Measurements from ENCODE around the gene NSD2. TPM values are rescaled to one million over a fixed set of nuclear protein-coding genes. Genes with fewer than 3 reads are reported as not detected.
"Not testable (repeated sequence)": the region's sequence is repeated elsewhere in the genome, so short reads cannot be mapped to it uniquely, and the experiment has no call there.

Gene NSD2
- total RNA-seq, 6 experiments from 2014 or later = 11.4 to 19.4 (median 14.0) TPM

DNA sequence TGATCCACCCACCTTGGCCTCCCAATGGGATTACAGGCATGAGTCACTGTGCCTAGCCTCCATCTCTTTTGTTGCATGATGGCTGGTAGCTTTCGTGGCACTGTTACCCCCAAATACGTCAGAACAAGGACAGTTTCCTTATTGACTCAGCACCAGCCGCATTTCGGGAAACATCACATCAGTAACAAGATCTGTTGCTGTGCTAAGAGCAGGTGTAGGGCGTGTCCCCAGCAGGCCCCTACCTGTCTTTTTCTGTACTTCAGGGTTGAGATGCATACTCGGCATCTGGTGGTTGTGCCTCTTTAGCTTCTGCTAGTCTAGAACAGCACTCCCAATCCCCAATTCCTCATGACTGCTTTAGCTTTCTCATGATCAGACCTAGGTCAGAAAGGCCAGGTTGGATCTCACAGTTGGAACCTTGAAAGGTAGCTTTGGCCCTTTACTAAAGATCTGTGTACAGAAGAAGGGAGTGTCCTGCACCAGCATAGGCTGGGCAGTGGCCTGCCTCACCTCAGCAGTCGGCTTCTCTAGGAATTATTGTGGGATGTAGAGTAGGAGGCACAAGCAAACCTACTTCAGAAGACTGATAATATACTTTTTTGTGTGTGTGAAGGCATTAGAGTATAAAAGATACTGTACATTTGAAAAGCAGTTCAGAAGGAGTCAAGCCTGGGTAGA lies 36.8 kb downstream of the NSD2 start:
- Histone ChIP-seq H3K36me3 (peaks cover 0 to 9% (median 0%) of the 10 kb centered on the region in 4 donors), H3K4me1 (no peaks in the 10 kb centered on the region), H3K27me3 (no peaks in the 10 kb centered on the region), H3K4me3 (no peak overlapping the region), H3K27ac (no peak overlapping the region), H3K9me3 (no peaks in the 10 kb centered on the region)
- intact Hi-C loops (cut with DNase I) = loop anchor here in 1 of 2 donors (10.0 kb wide), 1 partner anchor 163 kb away; no protein-coding TSS in a partner anchor
- DNase-seq = no peak
- WGBS (ENCODE audit: insufficient coverage, low coverage, low lambda C conversion rate, missing lambda C conversion rate) = 84% methylated on average over 7 of the region's 7 CpGs
- TF ChIP-seq, protein P1, sequence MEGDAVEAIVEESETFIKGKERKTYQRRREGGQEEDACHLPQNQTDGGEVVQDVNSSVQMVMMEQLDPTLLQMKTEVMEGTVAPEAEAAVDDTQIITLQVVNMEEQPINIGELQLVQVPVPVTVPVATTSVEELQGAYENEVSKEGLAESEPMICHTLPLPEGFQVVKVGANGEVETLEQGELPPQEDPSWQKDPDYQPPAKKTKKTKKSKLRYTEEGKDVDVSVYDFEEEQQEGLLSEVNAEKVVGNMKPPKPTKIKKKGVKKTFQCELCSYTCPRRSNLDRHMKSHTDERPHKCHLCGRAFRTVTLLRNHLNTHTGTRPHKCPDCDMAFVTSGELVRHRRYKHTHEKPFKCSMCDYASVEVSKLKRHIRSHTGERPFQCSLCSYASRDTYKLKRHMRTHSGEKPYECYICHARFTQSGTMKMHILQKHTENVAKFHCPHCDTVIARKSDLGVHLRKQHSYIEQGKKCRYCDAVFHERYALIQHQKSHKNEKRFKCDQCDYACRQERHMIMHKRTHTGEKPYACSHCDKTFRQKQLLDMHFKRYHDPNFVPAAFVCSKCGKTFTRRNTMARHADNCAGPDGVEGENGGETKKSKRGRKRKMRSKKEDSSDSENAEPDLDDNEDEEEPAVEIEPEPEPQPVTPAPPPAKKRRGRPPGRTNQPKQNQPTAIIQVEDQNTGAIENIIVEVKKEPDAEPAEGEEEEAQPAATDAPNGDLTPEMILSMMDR (IDR thresholded peaks at IDR 0.05) = no peak
- no peak for TF ChIP-seq POLR2A (IDR thresholded peaks at IDR 0.05)
- ATAC-seq = no peak

DNA sequence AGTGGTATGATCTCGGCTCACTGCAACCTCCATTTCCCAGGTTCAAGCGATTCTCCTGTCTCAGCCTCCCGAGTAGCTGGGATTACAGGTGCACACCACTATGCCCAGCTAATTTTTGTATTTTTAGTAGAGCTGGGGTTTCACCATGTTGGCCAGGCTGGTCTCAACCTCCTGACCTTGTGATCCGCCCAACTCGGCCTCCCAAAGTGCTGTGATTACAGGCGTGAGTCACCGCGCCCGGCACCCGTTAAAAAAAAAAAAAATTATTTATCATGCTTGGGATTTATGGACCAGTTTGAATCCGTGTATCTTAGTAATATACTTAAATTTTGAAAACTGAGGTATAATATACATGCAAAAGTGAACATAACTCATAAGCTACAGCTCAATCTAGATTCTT lies 38.5 kb downstream of the NSD2 start:
- not testable (repeated sequence) for H3K27me3 ChIP-seq, H3K36me3 ChIP-seq, DNase-seq, H3K27ac ChIP-seq, H3K4me1 ChIP-seq, H3K4me3 ChIP-seq, ATAC-seq, H3K9me3 ChIP-seq
- intact Hi-C loops (cut with DNase I) = loop anchor here in 1 of 2 donors (10.0 kb wide), 1 partner anchor 165 kb away; no protein-coding TSS in a partner anchor
- WGBS (ENCODE audit: insufficient coverage, low coverage, low lambda C conversion rate, missing lambda C conversion rate) = 94% methylated on average over 11 of the region's 11 CpGs

DNA sequence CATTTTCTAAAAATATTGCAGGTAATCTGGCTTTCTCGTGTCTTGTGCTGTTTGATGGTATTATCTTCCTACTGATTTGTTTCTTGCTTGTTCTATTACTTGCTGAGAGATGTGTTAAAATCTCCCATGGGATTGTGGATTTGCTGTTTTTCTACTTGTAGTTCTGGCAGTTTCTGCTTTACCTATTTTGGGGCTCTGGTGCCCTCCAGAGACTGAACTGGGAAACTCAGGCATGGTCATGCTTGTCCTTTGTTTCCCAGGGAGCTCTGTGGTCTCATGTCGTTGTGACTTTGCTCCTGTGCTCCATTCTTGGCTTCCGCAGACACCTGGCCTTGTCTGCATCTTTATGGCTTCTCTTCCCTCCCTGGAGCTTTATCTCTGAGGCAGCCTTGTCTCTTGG lies 39.5 kb downstream of the NSD2 start:
- intact Hi-C loops (cut with DNase I) = no loop called here
- DNase-seq (no peak), ATAC-seq (peak; percentile 64 to 77 (median 74))
- no peak overlapping the region for H3K4me3 ChIP-seq
- no peaks in the 10 kb centered on the region for H3K27me3 ChIP-seq
- no peaks in the 10 kb centered on the region for H3K36me3 ChIP-seq
- H3K27ac ChIP-seq = no peak overlapping the region
- no peaks in the 10 kb centered on the region for H3K9me3 ChIP-seq
- 56% methylated on average over 3 of the region's 3 CpGs for WGBS (ENCODE audit: insufficient coverage, low coverage, low lambda C conversion rate, missing lambda C conversion rate)
- TF ChIP-seq, protein P1 (IDR thresholded peaks at IDR 0.05) = peak; percentile 47 to 57 (median 50)
- TF ChIP-seq POLR2A (IDR thresholded peaks at IDR 0.05) = no peak
- no peaks in the 10 kb centered on the region for H3K4me1 ChIP-seq

DNA sequence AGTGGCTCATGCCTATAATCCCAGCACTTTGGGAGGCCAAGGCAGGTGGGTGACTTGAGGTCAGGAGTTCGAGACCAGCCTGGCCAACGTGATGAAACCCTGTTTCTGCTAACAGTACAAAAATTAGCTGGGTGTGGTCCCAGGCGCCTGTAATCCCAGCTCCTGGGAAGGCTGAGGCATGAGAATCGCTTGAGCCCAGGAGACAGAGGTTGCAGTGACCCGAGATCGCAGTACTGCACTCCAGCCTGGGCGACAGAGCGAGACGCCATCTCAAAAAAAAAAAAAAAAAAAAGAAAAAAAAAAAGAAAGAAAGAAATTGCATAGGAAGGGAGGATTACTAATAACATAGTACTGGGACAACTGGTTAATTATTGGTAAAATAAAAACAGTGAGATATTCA lies 40.1 kb downstream of the NSD2 start:
- DNase-seq; H3K27me3 ChIP-seq; ATAC-seq; H3K36me3 ChIP-seq; H3K4me3 ChIP-seq; H3K4me1 ChIP-seq; intact Hi-C loops (cut with DNase I); H3K9me3 ChIP-seq; H3K27ac ChIP-seq: not testable (repeated sequence)
- WGBS (ENCODE audit: insufficient coverage, low coverage, low lambda C conversion rate, missing lambda C conversion rate) = 72% methylated on average over 3 of the region's 9 CpGs

DNA sequence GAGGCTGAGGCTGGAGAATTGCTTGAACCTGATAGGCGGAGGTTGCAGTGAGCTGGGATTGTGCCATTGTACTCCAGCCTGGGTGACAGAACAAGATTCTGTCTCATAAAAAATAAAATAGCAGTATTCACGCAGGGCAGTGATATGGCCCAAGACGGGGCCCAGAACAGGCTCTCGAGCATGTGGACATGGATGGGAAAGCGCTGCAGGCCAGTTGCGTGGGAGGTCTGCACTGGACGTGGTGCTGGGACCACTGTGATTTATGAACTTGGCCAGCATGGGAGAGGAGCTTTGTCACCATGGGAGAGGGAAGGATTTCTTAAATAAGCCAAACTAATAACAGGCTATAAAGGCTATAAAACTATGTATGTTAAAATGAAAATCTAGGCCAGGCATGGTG lies 51.6 kb downstream of the NSD2 start:
- Histone ChIP-seq H3K27ac (no peak overlapping the region), H3K27me3 (no peaks in the 10 kb centered on the region), H3K36me3 (peaks cover 0 to 12% (median 6%) of the 10 kb centered on the region in 4 donors), H3K4me1 (no peaks in the 10 kb centered on the region), H3K9me3 (no peaks in the 10 kb centered on the region), H3K4me3 (no peak overlapping the region)
- WGBS (ENCODE audit: insufficient coverage, low coverage, low lambda C conversion rate, missing lambda C conversion rate) = 97% methylated on average over 5 of the region's 7 CpGs
- ATAC-seq (no peak), DNase-seq (no peak)
- no peak for TF ChIP-seq POLR2A (IDR thresholded peaks at IDR 0.05)
- TF ChIP-seq, protein P1 (IDR thresholded peaks at IDR 0.05) = no peak
- intact Hi-C loops (cut with DNase I) = no loop called here

Measured in right lobe of liver (tissue), 6 donors.